ENCODE measurements around the gene TRIM10.

- TF ChIP-seq GATA3 (IDR thresholded peaks at IDR 0.05; ENCODE audit: low read depth, low read length) (no peak), GATA2 (IDR thresholded peaks at IDR 0.05; ENCODE audit: low read depth, low read length) (no peak)
Observed at GRCh38 chr6:30155520-30156261, 5.3 kb downstream of the TRIM10 start.

Measured in SH-SY5Y (cell line).